ENCODE data around the gene NAT16. TPM values are rescaled to one million over a fixed set of nuclear protein-coding genes. Genes with fewer than 3 reads are reported as not detected.
A peak's percentile ranks its signal among the peaks of the same experiment; 100 is the strongest.

NAT16 gene
- total and polyA plus RNA-seq, 9 of the 15 experiments (the other 6 are each of a cell fraction or from before 2014, with no cell fraction given) = 0.04 TPM; not detected in 8

GRCh38 chr7:101140339-101140699, 39.8 kb downstream of the NAT16 start (continued):
- TF ChIP-seq CHD1 (IDR thresholded peaks at IDR 0.05; ENCODE audit: low read length) (no peak), MEIS2 (IDR thresholded peaks at IDR 0.05; ENCODE audit: partially characterized antibody) (no peak)

GRCh38 chr7:101138213-101138870, 41.8 kb downstream of the NAT16 start:
- Histone ChIP-seq H3K9me3 (replicated peaks; ENCODE audit: control insufficient read depth, insufficient read depth, low read depth, low read length) (no peaks in the 10 kb centered on the region), H2AFZ (ENCODE audit: low read depth, low read length) (peak overlapping the region; percentile 98), H4K20me1 (replicated peaks; ENCODE audit: control insufficient read depth, insufficient read depth, low read length) (no peaks in the 10 kb centered on the region), H3K4me3 (peak overlapping the region; percentile 33), H3K9me1 (ENCODE audit: control insufficient read depth, insufficient read depth, low read length) (no peaks in the 10 kb centered on the region), H3K79me2 (ENCODE audit: control insufficient read depth, insufficient read depth, low read length) (no peaks in the 10 kb centered on the region), H3K36me3 (ENCODE audit: control insufficient read depth, insufficient read depth, low read length) (no peaks in the 10 kb centered on the region), H3K27me3 (ENCODE audit: control insufficient read depth in 2 of 2, insufficient read depth in 2 of 2, low read length in 2 of 2) (no peaks in the 10 kb centered on the region), H3K27ac (ENCODE audit: extremely low read depth, low read depth, low read length) (peak overlapping the region; percentile 98), H3K4me2 (ENCODE audit: insufficient read depth, low read length) (peak overlapping the region; percentile 84), H3K9ac (ENCODE audit: insufficient read depth in 1 of 2, low read depth in 2 of 2, low read length in 2 of 2) (peak overlapping the region; percentile 57 to 79), H3K4me1 (replicated peaks in 1 of 2; ENCODE audit: control insufficient read depth in 2 of 2, insufficient read depth in 2 of 2, low read length in 2 of 2) (peaks cover 24 to 45% of the 10 kb centered on the region in 2 experiments)
- ATAC-seq = peak; percentile 97
- 0% methylated on average over 16 of the region's 16 CpGs for WGBS (ENCODE audit: insufficient coverage, low coverage, missing lambda C conversion rate)
- BruUV-seq (replicated peaks) = no TSS peak
- CTCF ChIA-PET (ENCODE audit: low intra/inter-chr PET ratio) = interaction anchor here (0.6 to 1.2 kb wide), 8 partner anchors 11 to 243 kb away, joined by 3 to 6 read pairs (median 3); partner anchors contain the start of gene SERPINE1
- in situ Hi-C loops (cut with MboI) = no loop called here
- peak; percentile 91 to 98 (median 94) for DNase-seq (ENCODE audit: extremely low read depth in 1 of 4, low spot score in 3 of 4)
- peak; percentile 98 for FAIRE-seq
- intact Hi-C loops (cut with micrococcal nuclease) = loop anchor here (1.0 to 2.0 kb wide), 3 partner anchors 38 to 242 kb away; no protein-coding TSS in a partner anchor
- POLR2A ChIA-PET = interaction anchor here (0.6 to 1.9 kb wide), 7 partner anchors 8 to 259 kb away, joined by 3 to 10 read pairs (median 3); partner anchors contain the start of genes PLOD3 and SERPINE1
- TF ChIP-seq ZNF408 (CRISPR knock-in tag; IDR thresholded peaks at IDR 0.05; ENCODE audit: low read depth) = no peak
- TF ChIP-seq MXI1 (IDR thresholded peaks at IDR 0.05; ENCODE audit: low read depth, low read length) = peak; percentile 80
- 0 out of 2 replicates have a peak, but pooled peaks have one; percentile 31 for TF ChIP-seq TAF7 (tag; IDR thresholded peaks at IDR 0.05)
- TF ChIP-seq MCM7 (IDR thresholded peaks at IDR 0.05) = 0 out of 4 replicates have a peak, but pooled peaks of 1 of the 2 experiments have one; percentile 44
- peak; percentile 60 for TF ChIP-seq NFE2 (IDR thresholded peaks at IDR 0.05; ENCODE audit: low read depth)
- TF ChIP-seq POLR3G (IDR thresholded peaks at IDR 0.05; ENCODE audit: extremely low read depth, insufficient read length, insufficient replicate concordance) = no peak
- peak; percentile 65; the same call in 1 of the 2 replicates for TF ChIP-seq GTF2E2 (tag; IDR thresholded peaks at IDR 0.05)
- no peak for TF ChIP-seq ZKSCAN8 (CRISPR knock-in tag; IDR thresholded peaks at IDR 0.05)
- no peak for TF ChIP-seq HOMEZ (CRISPR knock-in tag; IDR thresholded peaks at IDR 0.05)
- no peak for TF ChIP-seq CHD1 (IDR thresholded peaks at IDR 0.05; ENCODE audit: low read length)
- TF ChIP-seq TFAM (CRISPR knock-in tag; conservative IDR thresholded peaks at IDR 0.05) = no peak
- no peak for TF ChIP-seq KLF10 (CRISPR knock-in tag; IDR thresholded peaks at IDR 0.05)
- no peak for TF ChIP-seq DLX4 (CRISPR knock-in tag; IDR thresholded peaks at IDR 0.05)
- no peak for TF ChIP-seq NFXL1 (CRISPR knock-in tag; IDR thresholded peaks at IDR 0.05)
- TF ChIP-seq PURB (CRISPR knock-in tag; IDR thresholded peaks at IDR 0.05; ENCODE audit: low read depth) = no peak
- TF ChIP-seq NCOA1 (IDR thresholded peaks at IDR 0.05; ENCODE audit: low read depth) = peak; percentile 89
- peak; percentile 34; the same call in 1 of the 2 replicates for TF ChIP-seq ZBTB17 (CRISPR knock-in tag; IDR thresholded peaks at IDR 0.05)
- TF ChIP-seq PHB (CRISPR knock-in tag; IDR thresholded peaks at IDR 0.05) = no peak
